Lung (tissue), 12 donors: ENCODE measurements around the gene HCN2. TPM values are rescaled to one million over a fixed set of nuclear protein-coding genes. Genes with fewer than 3 reads are reported as not detected.

Experiments
- ATAC-seq: fragments of 200-7000 bp; cut with Tn5 transposase; one replicate; pipeline ENCODE4 v1.9.1; 2020; ENCODE audit warnings: moderate number of reproducible peaks; ENCODE audit not compliant: insufficient read depth, low FRiP score
- DNase-seq, 3 donors: peaks; one replicate each; pipeline ENCODE4 v3.0.0-alpha.2; 2013 to 2017
- H3K27ac ChIP-seq, 2 donors: one replicate each; pipeline ENCODE4 v1.5.1; 2013; ENCODE audit warnings: mild to moderate bottlenecking in 2 of 2, moderate library complexity in 2 of 2, control low read depth in 1 of 2, inconsistent platforms in 1 of 2, low read depth in 1 of 2, low read length in 1 of 2
- H3K27me3 ChIP-seq, 3 donors: one replicate each; pipeline ENCODE4 v1.5.1; 2013; ENCODE audit warnings: low read length in 2 of 3; ENCODE audit not compliant: control insufficient read depth in 3 of 3, insufficient read depth in 3 of 3
- H3K36me3 ChIP-seq, 4 donors: one replicate each; pipeline ENCODE4 v1.5.1; 2013; ENCODE audit warnings: low read length in 4 of 4, mild to moderate bottlenecking in 1 of 4, moderate library complexity in 1 of 4; ENCODE audit not compliant: control insufficient read depth in 4 of 4, insufficient read depth in 4 of 4
- H3K4me1 ChIP-seq, 5 donors: one replicate each; pipeline ENCODE4 v1.5.1; 2013; ENCODE audit warnings: low read length in 5 of 5, mild to moderate bottlenecking in 2 of 5, moderate library complexity in 1 of 5; ENCODE audit not compliant: control insufficient read depth in 5 of 5, insufficient read depth in 5 of 5
- H3K4me3 ChIP-seq: one replicate; pipeline ENCODE4 v1.5.1; 2013; ENCODE audit warnings: mild to moderate bottlenecking, control low read depth, moderate library complexity
- H3K9ac ChIP-seq, 2 donors: one replicate each; pipeline ENCODE4 v1.5.1; 2013; ENCODE audit warnings: low read length in 2 of 2, control low read depth in 1 of 2; ENCODE audit not compliant: insufficient read depth in 1 of 2
- H3K9me3 ChIP-seq, 4 donors: one replicate each; pipeline ENCODE4 v1.5.1; 2013; ENCODE audit warnings: low read length in 3 of 4, mild to moderate bottlenecking in 1 of 4, moderate library complexity in 1 of 4; ENCODE audit not compliant: control insufficient read depth in 4 of 4, insufficient read depth in 3 of 4
- WGBS, 2 donors: extraction: QIAGEN DNeasy Blood & Tissue Kit; methylation state at CpG; one replicate each; pipeline ENCODE4 v1.1.7; 2013; 5-methylcytosine and 5-hydroxymethylcytosine counted together
- polyA plus RNA-seq, 2 donors: library from polyadenylated mRNA; stranded (reverse); fragments of 200-250 nt; gene quantifications; one replicate each; pipeline ENCODE4 v1.2.1, GENCODE V29; 2013
- total RNA-seq, 2 donors: library from RNA; depleted of rRNA in 1 of 2; stranded (reverse); fragments of >200 nt in 1 of 2; gene quantifications; one replicate each; pipeline ENCODE4 v1.2.1, GENCODE V29; 2014 to 2021
- TF ChIP-seq, protein P1 (sequence below): IDR thresholded peaks from 2 replicates; pipeline ENCODE4 v1.5.1; 2012; ENCODE audit warnings: mild to moderate bottlenecking; ENCODE audit errors: control extremely low read depth, extremely low read depth
- donor health status: control.
- donor health status: control.
- donor health status: Bipolar disorder and iron deficiency.
- donor health status: healthy.
- donor health status: DM: yes; HTN: yes; CAD: no.

HCN2 gene
- total and polyA plus RNA-seq, 4 donors: 0.04 to 0.37 (median 0.16) TPM

- Histone ChIP-seq H3K4me3 (no peak overlapping the region), H3K27me3 (no peaks in the 10 kb centered on the region), H3K9me3 (no peaks in the 10 kb centered on the region), H3K36me3 (peaks cover 6 to 38% (median 9%) of the 10 kb centered on the region in 4 donors), H3K4me1 (peaks cover 0 to 7% (median 0%) of the 10 kb centered on the region in 5 donors), H3K9ac (no peak overlapping the region), H3K27ac (no peak overlapping the region)
- ATAC-seq: no peak
- TF ChIP-seq, protein P1, sequence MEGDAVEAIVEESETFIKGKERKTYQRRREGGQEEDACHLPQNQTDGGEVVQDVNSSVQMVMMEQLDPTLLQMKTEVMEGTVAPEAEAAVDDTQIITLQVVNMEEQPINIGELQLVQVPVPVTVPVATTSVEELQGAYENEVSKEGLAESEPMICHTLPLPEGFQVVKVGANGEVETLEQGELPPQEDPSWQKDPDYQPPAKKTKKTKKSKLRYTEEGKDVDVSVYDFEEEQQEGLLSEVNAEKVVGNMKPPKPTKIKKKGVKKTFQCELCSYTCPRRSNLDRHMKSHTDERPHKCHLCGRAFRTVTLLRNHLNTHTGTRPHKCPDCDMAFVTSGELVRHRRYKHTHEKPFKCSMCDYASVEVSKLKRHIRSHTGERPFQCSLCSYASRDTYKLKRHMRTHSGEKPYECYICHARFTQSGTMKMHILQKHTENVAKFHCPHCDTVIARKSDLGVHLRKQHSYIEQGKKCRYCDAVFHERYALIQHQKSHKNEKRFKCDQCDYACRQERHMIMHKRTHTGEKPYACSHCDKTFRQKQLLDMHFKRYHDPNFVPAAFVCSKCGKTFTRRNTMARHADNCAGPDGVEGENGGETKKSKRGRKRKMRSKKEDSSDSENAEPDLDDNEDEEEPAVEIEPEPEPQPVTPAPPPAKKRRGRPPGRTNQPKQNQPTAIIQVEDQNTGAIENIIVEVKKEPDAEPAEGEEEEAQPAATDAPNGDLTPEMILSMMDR: no peak
- no peak for DNase-seq
- 90 to 95% methylated on average over 34 of the region's 34 CpGs for WGBS, 2 donors
Observed at GRCh38 chr19:542173-542866, 47.4 kb upstream of the HCN2 start.

DNA sequence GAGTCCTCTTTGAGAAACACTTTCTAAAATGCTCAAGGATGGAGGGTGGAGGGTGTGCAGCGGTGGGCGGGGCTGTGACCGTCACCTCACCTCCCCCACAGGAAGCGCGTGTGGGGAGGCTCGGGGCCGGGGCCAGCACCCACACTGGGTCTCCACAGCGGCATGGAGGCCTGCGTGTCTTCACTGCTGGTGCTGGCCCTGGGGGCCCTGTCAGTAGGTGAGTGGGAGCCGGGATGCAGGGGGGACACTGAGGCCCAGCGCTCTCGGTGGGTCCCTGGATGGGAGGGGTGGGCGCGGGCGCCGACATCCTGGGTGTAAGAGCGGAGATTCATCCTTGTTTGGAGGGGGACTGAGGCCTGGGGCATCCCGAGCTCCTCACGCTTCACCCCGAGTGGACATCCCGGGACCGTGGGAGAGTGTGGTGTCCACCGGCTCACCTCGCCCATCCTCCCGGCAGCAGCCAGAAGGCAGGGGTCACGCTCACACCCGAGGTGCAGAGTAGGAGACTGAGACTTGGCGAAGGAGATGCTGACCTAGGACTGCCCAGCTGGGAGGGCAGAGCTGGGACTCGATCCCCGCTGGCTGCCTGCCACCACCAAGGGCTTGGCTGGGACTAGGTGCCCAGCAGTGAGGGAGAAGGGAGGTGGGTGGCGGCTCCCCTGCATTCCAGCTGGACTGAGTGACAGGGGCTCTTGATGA is 45.6 kb upstream of the HCN2 start, which contains the start of gene GZMM:
Gene GZMM, plus strand, starts transcription at position 144 of the 699 bp plus-strand sequence. Its CDS starts 19 bp downstream, at position 163.
- no peak within 1 kb of the TSS for H3K4me3 ChIP-seq
- TF ChIP-seq, protein P1: no peak
- peaks cover 0 to 28% (median 5%) of the 10 kb centered on the region in 4 donors for H3K36me3 ChIP-seq
- H3K9ac ChIP-seq: no peak within 1 kb of the TSS
- WGBS, 2 donors: 56 to 59% methylated on average over 26 to 31 of the region's 31 CpGs
- H3K27ac ChIP-seq: no peak within 1 kb of the TSS
- H3K4me1 ChIP-seq: peaks cover 0 to 7% (median 0%) of the 10 kb centered on the region in 5 donors
- DNase-seq (no peak), ATAC-seq (no peak)
- H3K27me3 ChIP-seq: no peaks in the 10 kb centered on the region
- no peaks in the 10 kb centered on the region for H3K9me3 ChIP-seq

DNA sequence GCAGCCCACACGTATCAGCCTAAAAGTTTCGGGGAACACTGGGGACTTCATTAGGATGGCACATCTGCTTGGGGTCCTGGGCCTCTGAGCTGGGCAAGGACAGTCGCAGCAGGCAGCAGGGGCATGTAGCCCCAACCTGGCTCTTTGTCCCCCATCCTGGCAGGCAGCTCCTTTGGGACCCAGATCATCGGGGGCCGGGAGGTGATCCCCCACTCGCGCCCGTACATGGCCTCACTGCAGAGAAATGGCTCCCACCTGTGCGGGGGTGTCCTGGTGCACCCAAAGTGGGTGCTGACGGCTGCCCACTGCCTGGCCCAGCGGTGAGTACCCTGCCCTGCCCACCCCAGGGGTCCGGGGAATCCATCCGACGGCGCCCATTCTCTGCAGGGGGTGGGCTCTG is 42.6 kb upstream of the HCN2 start:
- no peak for ATAC-seq
- H3K9ac ChIP-seq: no peak overlapping the region
- peaks cover 0 to 7% (median 1%) of the 10 kb centered on the region in 4 donors for H3K36me3 ChIP-seq
- H3K27ac ChIP-seq: no peak overlapping the region
- WGBS, 2 donors: 90 to 91% methylated on average over 15 of the region's 15 CpGs
- DNase-seq: no peak
- no peaks in the 10 kb centered on the region for H3K9me3 ChIP-seq
- no peak overlapping the region for H3K4me3 ChIP-seq
- no peaks in the 10 kb centered on the region for H3K27me3 ChIP-seq
- H3K4me1 ChIP-seq: peaks cover 0 to 7% (median 0%) of the 10 kb centered on the region in 5 donors
- TF ChIP-seq, protein P1: no peak
